Measurements from ENCODE around the gene OR4K15. TPM values are rescaled to one million over a fixed set of nuclear protein-coding genes. Genes with fewer than 3 reads are reported as not detected.

OR4K15 gene
- total and polyA plus RNA-seq, 8 donors = not detected

- Histone ChIP-seq H3K4me1 (no peaks in the 10 kb centered on the region), H3K36me3 (no peaks in the 10 kb centered on the region), H3K27me3 (no peaks in the 10 kb centered on the region), H3K4me3 (no peak overlapping the region), H3K9me3 (no peaks in the 10 kb centered on the region), H3K27ac (no peak overlapping the region)
- 43 to 68% methylated on average over 1 of the region's 1 CpG for WGBS, 2 donors
- ATAC-seq = no peak
- no peak for DNase-seq
- intact Hi-C loops (cut with DNase I) = no loop called here
- no peak for TF ChIP-seq CTCF (IDR thresholded peaks at IDR 0.05)
- no peak for FAIRE-seq
These were observed 547 bp upstream of the OR4K15 start for GRCh38 chr14:19974844-19975243.

- TF ChIP-seq CTCF (IDR thresholded peaks at IDR 0.05) = no peak
- 48 to 62% methylated on average over 2 of the region's 2 CpGs for WGBS, 2 donors
- H3K4me1 ChIP-seq = no peaks in the 10 kb centered on the region
- DNase-seq = no peak
- no peak for FAIRE-seq
- H3K4me3 ChIP-seq = no peak overlapping the region
- no peaks in the 10 kb centered on the region for H3K27me3 ChIP-seq
- H3K36me3 ChIP-seq = no peaks in the 10 kb centered on the region
- no peak for ATAC-seq
- intact Hi-C loops (cut with DNase I) = no loop called here
- H3K27ac ChIP-seq = no peak overlapping the region
- no peaks in the 10 kb centered on the region for H3K9me3 ChIP-seq
These were observed 18.0 kb downstream of the OR4K15 start for GRCh38 chr14:19993438-19993837.

- no peak for ATAC-seq
- TF ChIP-seq CTCF (IDR thresholded peaks at IDR 0.05) = no peak
- intact Hi-C loops (cut with DNase I) = no loop called here
These were observed 26.5 kb downstream of the OR4K15 start, which contains the start of gene OR4Q2 for GRCh38 chr14:20001863-20002262. Gene OR4Q2, plus strand, starts transcription at chr14:20002163.

GRCh38 chr14:20002319-20002718 lies 26.9 kb downstream of the OR4K15 start:
- H3K27ac ChIP-seq = no peak overlapping the region
- DNase-seq = no peak
- H3K9me3 ChIP-seq = no peaks in the 10 kb centered on the region
- H3K4me1 ChIP-seq = no peaks in the 10 kb centered on the region
- no peaks in the 10 kb centered on the region for H3K27me3 ChIP-seq
- no peak overlapping the region for H3K4me3 ChIP-seq
- no peak for TF ChIP-seq CTCF (IDR thresholded peaks at IDR 0.05)
- WGBS, 2 donors = 66 to 67% methylated on average over 7 of the region's 7 CpGs
- ATAC-seq = no peak
- intact Hi-C loops (cut with DNase I) = no loop called here
- no peak for FAIRE-seq
- no peaks in the 10 kb centered on the region for H3K36me3 ChIP-seq

More at GRCh38 chr14:20001863-20002262, 26.5 kb downstream of the OR4K15 start, which contains the start of gene OR4Q2:
- no peak within 1 kb of the TSS for H3K4me3 ChIP-seq
- DNase-seq (no peak), FAIRE-seq (no peak)
- H3K27me3 ChIP-seq = no peaks in the 10 kb centered on the region
- no peaks in the 10 kb centered on the region for H3K4me1 ChIP-seq
- no peaks in the 10 kb centered on the region for H3K36me3 ChIP-seq
- no peaks in the 10 kb centered on the region for H3K9me3 ChIP-seq
- H3K27ac ChIP-seq = no peak within 1 kb of the TSS

- FAIRE-seq (no peak), ATAC-seq (no peak), DNase-seq (no peak)
- Histone ChIP-seq H3K27me3 (no peaks in the 10 kb centered on the region), H3K4me3 (no peak overlapping the region), H3K9me3 (no peaks in the 10 kb centered on the region), H3K36me3 (no peaks in the 10 kb centered on the region), H3K27ac (no peak overlapping the region), H3K4me1 (no peaks in the 10 kb centered on the region)
- no peak for TF ChIP-seq CTCF (IDR thresholded peaks at IDR 0.05)
- intact Hi-C loops (cut with DNase I) = no loop called here
These were observed 32.8 kb downstream of the OR4K15 start for GRCh38 chr14:20008156-20008555.
